OCI-M1 (cell line): ENCODE measurements around the gene DAB2IP.
"Not testable (repeated sequence)": the region's sequence is repeated elsewhere in the genome, so short reads cannot be mapped to it uniquely, and the experiment has no call there.

Experiments
- DNase-seq: peaks from one replicate; lab custom pipeline; 2025; lab: John Stamatoyannopoulos, UW

DAB2IP gene

GRCh38 chr9:121644040-121644439 is 7.4 kb upstream of the DAB2IP start:
- not testable (repeated sequence) for DNase-seq

DNA sequence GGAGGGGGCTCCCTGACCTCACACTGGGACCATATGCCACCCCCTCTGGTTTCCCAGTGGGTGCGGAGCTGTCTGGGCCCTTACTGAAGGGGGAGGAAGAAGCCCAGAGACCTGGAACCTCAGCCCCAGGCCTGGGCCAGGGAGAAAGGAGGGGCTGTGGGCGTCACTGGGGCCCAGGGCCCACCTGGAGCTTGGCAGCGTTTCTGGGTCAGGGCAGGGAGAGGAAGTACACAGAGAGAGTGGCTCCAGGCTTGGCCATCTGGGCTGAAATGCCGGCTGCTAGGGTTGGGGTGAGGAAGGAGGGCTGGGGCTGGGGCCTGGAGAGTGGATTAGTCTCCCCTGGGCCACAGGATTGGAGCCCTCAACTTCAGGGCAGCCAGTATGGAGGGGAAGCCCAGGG is 6.4 kb upstream of the DAB2IP start:
- DNase-seq = no peak

DNA sequence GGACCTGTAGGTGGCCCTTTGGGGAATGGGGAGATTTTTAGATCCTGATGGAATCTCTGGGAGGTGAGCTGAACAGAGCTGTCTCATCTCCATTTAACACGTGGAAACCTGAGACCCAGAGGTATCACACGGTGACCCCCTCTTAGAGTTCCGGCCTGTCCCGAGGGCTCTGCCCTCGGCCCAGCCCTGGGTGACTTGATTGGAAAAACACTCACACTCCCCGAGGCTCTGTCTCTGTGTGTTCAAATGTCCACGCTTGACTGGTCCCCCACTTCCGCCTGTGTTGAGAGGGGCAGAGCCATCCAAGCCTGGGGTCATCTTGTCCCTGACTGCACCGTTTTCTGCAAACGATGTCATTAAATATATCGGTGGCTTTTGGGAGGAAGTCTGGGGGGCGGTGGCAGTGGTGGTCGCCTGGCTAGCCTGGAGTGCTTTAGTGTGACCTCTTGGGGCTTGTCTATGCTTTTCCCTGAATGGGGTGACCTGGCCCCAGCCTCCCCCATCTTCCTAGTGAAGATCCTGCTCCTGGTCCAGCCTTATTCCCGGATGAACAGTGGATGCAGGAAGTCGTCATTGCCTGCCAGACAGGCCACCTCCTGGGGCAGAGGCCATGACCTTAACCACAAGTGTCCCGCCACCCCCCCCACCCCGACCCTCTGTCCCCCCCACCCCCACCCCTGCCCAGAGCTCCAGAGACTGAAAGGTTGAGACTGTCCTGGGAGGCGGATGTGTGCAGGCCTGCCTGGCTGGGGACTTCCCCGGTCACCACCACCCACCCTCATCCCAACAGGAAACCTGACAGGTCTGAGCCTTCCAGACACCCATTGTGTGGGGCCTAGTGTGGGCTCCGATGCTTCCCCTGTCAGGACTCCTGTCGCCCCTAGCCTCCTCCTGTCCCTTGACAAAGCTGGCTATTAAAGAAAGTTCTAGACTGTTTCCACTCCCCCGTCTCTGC is 5.3 kb upstream of the DAB2IP start:
- DNase-seq = no peak

DNA sequence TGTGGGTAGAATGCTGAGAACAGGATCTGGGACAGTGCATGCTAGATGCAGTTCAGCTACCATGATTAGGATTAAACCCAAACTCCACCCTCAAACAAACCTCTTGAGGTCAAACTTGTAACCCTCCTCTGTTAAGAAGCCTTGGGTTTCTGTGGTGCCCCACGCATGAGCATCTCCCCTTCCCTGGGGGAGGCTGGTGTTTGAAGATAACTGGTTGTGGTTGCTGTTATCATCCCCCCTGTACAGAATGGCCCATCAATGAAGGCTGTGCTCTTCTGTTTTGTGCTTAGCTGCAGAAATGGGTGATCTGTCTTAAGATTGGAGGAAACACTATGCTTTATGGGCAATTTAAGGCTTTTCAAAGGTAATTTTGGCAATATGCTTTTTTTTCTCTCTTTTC is 4.4 kb upstream of the DAB2IP start:
- peak; percentile 95 for DNase-seq

- DNase-seq = no peak
Observed at GRCh38 chr9:121648172-121648571, 3.3 kb upstream of the DAB2IP start.

DNA sequence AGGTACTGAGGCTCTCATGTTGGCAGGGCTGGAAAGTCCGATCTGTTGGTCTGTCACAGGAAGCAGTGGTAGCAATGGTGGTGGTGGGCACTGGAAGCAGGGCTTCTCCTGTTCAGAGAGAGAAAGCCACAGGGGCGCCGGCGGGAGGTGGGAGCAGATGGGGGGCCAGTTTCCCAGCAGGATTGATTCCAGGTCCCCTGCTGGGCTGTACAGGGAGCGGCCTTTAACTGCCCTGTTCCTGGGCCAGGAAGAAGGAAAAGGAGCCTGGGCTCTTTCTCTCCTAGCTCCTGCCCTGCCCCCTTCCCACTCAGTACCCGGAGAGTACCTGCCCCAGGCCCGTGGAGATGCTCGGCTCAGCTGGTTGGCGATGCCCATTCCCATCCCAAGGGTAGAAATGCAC is 2.6 kb upstream of the DAB2IP start:
- DNase-seq = no peak

DNA sequence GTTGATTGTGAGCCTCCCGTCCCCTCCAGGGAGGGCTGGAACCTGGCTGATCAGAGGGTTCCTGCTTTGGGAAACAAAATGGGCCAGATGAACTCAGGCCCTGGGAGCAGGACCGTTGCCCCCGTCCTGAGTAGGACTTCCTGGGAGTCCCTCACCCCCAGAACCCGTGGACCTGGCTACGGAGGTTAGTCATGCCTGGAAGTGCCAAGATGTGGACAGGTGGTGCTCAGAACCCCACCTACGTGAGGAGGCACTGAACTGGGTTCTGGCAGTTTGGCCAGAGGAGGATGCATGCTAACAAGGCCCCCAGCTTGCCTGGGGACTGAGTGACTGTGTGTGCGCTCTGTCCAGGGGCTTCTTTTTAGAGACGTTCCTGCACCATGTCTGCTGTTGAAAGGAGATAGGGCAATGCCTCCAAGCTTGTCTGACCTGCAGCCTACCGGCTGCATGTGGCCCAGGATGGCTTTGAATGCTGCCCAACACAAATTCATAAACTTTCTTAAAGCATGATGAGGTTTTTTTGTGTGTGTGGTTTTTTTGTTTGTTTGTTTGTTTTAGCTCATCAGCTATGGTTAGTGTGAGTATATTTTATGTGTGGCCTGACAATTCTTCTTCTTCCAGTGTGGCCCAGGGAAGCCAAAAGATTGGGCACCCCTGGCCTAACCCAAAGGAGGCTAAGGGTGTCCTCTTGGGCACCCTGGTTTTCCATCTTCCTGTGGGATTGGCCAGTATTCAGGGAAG is 1.8 kb upstream of the DAB2IP start:
- peak; percentile 27 for DNase-seq

DNA sequence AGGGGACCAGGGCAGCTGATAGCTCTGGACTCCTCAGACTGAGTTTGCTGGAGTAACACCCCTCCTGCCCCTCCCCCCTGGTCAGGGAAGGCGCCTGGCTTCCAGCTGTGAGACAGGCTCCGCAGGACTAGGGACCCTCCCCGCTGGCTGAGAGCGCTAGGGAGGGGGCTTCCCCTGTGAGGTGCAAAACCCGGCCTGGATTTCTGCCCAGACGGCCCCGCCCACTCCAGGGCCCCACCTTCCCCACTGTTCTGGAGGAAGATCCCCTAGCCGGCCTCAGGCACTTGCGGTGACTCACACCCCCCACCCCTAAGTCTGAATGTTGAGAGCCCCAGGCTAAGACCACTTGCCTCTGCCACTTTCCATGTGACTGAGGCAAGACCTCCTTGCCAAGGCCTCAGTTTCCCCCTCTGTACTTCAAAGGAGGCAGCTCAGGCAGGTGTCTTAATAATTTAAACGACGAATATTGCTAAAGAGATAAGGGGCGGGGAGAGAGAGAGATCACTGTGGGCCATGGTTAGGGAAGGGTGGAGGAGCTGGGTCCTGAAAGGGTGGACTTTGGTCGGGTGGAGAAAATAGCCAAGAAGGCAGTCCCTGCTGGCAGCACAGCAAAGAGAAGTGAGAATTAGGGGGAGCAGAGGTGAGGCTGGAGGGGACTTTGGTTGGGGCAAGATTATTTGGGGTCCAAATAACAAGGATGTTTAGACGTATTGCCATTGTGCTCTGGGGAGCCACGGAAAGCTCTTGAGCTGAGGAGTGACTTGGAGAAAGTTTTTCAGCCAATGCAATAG is 1.0 kb upstream of the DAB2IP start:
- DNase-seq = peak; percentile 7

- no peak for DNase-seq
Observed at GRCh38 chr9:121651008-121651294, 483 bp upstream of the DAB2IP start.

- DNase-seq = no peak
Observed at GRCh38 chr9:121652021-121652837, 795 bp downstream of the DAB2IP start.

DNA sequence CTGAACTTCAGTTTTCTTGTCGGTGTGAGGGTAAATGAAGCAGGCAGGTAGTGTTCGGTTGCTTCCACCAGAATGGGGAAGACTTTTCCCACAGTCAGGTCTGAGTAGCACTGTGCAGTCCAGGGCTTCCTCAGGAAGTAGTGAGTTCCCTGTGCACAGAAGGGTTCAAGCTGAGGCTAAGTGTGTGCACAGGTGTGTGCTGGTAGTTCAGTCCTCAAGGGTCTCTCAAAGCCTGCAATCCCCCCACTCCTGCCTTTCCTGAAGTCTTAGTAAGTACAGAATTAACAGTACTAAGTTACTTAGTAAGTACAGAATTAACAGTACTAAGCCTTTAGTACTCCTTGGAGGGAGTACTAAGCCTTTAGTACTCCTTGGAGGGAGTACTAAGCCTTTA is 1.4 kb downstream of the DAB2IP start:
- no peak for DNase-seq

- DNase-seq = no peak
Observed at GRCh38 chr9:121654499-121655140, 3.2 kb downstream of the DAB2IP start.

- no peak for DNase-seq
Observed at GRCh38 chr9:121655231-121655755, 3.9 kb downstream of the DAB2IP start.

- no peak for DNase-seq
Observed at GRCh38 chr9:121656941-121657470, 5.6 kb downstream of the DAB2IP start.

- DNase-seq = no peak
Observed at GRCh38 chr9:121658166-121658565, 6.7 kb downstream of the DAB2IP start.

- DNase-seq = no peak
Observed at GRCh38 chr9:121658591-121658990, 7.2 kb downstream of the DAB2IP start.

GRCh38 chr9:121660367-121660766 is 8.9 kb downstream of the DAB2IP start:
- DNase-seq = no peak

- DNase-seq = no peak
Observed at GRCh38 chr9:121660876-121661275, 9.4 kb downstream of the DAB2IP start.

DNA sequence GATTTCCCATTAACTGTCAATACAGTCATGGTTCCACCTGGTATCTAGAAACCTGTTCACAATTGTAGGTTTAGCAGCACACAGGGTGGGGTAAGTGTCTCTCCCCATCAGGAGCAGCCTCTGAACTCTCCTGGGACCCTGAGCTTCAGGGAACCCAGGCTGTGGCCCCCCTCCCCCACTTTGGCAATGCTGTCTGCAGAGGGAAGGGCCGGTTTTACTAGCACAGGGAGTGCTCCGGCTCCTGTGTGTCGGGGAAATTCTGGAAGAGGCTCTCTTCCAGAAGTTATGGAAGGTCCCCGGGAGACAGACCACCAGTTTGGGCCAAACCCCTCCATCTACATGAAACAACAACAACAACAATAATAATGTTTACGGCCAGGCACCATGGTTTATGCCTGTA is 9.9 kb downstream of the DAB2IP start:
- DNase-seq = no peak

DNA sequence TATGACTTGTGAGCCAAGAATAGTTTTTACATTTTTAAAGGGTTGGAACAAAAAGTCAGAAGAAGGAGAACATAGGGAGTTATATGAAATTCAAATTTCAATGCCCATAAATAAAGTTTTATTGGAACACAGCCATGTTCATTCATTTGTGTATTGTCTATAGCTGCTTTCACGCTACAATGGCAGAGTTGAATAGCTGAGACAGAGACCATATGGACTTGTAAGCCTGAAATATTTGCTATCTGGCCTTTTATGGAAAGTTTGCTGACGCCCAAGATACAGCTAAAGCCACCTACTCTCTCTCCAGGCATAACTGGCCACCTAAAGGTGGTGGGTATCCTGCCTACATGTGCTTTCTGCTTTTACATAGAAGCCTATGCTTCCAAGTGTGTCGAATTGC is 10.9 kb downstream of the DAB2IP start:
- DNase-seq = no peak
